NCI-H2196 treated with DMSO at 0.1 percent for 48 hours (cell line): ENCODE results near the gene PARD6G.

Experiments
- DNase-seq: peaks from one replicate; lab custom pipeline; 2025; ENCODE audit not compliant: unreplicated experiment; lab: John Stamatoyannopoulos, UW

PARD6G gene

GRCh38 chr18:80191907-80192652 is 55.2 kb downstream of the PARD6G start:
- DNase-seq, result no peak

GRCh38 chr18:80191264-80191663 is 56.0 kb downstream of the PARD6G start:
- no peak for DNase-seq

GRCh38 chr18:80190311-80190710 is 57.0 kb downstream of the PARD6G start:
- DNase-seq, result no peak

GRCh38 chr18:80189531-80189865 is 57.8 kb downstream of the PARD6G start:
- no peak for DNase-seq

- no peak for DNase-seq
Observed at GRCh38 chr18:80188643-80189530, 58.4 kb downstream of the PARD6G start.

- no peak for DNase-seq
Observed at GRCh38 chr18:80187956-80188642, 59.2 kb downstream of the PARD6G start.

- DNase-seq, result no peak
Observed at GRCh38 chr18:80185545-80185944, 61.8 kb downstream of the PARD6G start.

DNA sequence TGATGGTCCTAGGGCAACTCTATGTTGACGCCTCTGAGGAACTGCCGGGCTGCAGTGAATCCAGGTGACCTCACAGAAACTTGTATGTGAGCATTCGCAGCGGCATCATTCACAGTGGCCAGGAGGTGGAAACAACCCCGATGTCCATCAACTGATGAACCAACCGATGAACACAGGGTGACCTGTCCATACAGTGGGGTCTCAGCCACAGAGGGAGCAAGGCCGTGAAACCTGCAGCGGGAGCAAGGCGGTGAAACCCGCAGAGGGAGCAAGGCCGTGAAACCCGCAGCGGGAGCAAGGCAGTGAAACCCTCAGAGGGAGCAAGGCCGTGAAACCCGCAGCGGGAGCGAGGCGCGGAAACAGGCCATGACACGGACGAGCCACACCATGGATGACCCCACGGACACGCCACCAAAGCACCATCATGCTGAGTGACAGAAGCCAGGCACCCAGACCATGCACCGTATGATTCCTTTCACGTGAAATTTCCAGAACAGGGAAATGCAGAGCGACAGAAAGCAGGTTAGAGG is 63.0 kb downstream of the PARD6G start:
- DNase-seq, result no peak

GRCh38 chr18:80183273-80184050 is 63.9 kb downstream of the PARD6G start:
- DNase-seq, result no peak

- no peak for DNase-seq
Observed at GRCh38 chr18:80182855-80183254, 64.5 kb downstream of the PARD6G start.

GRCh38 chr18:80181642-80182461 is 65.5 kb downstream of the PARD6G start:
- no peak for DNase-seq

GRCh38 chr18:80180778-80181564 is 66.3 kb downstream of the PARD6G start:
- no peak for DNase-seq

DNA sequence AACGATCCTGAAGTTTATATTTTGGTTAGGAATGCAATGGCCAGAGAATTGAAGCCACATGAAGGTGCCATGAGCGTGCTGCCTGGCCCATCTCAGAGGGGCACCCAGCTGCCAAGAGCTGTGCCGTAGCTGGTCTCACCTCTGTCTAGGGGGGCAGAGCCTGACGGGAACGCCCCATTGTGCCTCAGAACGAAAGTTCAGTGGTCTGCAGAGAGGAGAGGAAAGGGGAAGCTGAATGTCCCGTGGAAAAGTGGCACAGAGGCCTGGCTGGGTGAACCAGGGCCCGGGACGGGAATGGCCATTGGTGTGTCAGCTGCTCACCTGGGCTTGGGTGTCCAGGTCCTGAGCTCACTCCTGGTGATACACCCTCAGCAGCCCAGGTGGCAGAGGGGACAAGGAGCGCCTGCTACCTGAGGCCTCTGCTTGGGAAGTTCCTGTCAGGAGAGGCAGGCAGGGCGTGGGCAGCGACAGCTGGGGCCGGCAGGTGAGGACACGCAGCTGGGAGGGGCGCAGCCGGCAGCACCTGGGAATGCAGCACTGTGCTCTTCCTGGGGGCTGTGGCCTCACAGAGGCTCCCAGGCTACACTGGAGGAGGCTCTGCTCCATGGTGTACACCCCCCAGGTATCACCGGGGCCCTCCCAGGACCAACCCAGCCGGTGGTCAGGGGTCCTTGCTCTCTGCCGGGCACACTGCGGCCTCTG is 67.3 kb downstream of the PARD6G start:
- no peak for DNase-seq

DNA sequence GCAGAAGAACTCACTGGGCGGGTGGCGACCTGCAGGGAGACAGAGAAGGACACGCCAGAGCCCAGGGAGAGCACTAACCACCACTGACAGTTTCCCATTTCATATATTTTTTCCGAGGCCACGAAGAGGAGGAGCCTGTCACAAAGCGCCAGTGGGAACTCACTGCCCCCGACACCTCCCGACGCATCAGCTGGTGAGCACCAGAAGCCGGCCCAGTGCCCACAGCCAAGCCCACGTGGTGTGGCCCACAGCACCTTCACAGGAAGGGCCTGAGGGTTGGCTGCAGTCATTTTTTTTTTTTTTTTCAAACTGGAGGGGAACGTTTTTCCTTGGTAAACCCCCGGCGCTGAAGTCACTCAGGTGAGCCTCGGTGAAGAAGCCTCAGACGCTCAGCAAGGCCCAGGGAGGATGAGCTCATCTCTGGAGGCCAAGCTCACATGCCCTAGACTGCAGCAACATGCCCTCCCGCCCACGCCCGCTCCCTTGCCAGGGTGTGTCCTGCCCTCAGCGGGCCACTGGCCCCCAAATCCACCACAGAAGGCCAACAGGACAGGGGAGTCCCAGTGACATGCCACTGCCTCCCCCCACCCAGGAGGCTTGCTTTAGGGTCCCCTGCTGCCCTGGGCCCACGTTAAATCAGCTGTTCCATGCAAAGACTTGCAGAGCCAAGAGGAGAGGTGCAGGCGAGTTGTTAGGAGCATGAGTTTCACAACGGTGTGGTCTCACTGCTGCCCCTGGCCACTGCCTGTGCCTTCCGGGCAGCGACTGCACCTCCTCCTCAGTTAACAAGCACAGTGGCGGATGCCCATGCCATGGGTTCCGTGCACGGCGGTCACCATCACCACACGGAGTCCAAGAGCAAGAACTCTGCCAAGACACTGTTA is 68.1 kb downstream of the PARD6G start:
- no peak for DNase-seq

DNA sequence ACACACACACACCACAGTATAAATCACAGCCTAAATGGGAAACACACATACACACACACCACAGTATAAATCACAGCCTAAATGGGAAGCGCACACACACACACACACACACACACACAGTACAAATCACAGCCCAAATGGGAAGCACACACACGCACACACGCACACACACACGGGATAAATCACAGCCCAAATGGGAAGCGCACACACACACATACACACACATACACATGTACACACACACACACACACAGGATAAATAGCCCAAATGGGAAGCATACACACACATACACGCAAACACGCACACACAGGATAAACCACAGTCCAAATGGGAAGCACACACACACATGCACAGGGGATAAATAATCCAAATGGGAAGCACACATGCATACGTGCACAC is 70.2 kb downstream of the PARD6G start:
- no peak for DNase-seq

DNA sequence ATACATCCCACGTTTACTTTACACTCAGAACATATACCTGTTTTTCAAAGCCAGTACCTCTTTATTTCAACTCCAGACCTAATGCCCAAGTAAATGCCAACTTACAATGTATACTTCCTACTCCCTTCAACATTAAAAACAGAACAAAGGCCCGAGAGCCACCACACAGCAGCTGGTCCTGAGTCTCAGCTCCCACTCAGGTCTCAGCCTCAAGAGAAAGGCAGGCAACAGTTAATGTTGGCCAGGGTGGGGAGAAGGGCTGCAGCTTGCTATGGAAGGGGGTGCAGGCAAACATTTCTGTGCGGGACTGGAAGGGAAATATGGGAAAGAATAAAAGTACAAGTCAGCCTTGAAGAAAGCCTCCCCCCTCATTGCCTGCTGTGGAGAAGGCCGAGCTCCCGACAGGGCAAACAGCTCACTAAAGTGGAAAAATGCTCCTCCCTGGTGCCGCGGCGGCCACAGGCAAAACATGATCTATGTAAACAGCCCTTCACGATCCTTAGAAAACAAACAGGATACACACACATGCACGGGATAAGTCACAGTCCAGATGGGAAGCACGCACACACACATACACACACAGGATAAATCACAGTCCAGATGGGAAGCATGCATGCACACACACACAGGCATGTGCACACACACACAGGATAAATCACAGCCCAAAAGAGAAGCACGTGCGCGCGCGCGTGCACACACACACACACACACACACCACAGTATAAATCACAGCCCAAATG is 70.8 kb downstream of the PARD6G start:
- DNase-seq, result no peak
